Esophagus squamous epithelium (tissue), 5 donors: ENCODE data around the gene ATP6V0D1. TPM values are rescaled to one million over a fixed set of nuclear protein-coding genes. Genes with fewer than 3 reads are reported as not detected.

Source experiments
- DNase-seq: peaks from one replicate; lab custom pipeline; 2025; lab: John Stamatoyannopoulos, UW
- H3K27ac ChIP-seq, 4 donors: fragments of 200-600 bp; sonication (generic); one replicate each; pipeline ENCODE4 v1.5.1; 2016 to 2019; ENCODE audit warnings: mild to moderate bottlenecking in 1 of 4
- H3K27me3 ChIP-seq, 4 donors: fragments of 200-600 bp; sonication (generic); 1 replicate in 3 of 4; 2 replicates in 1 of 4; pipeline versions ENCODE4 v1.5.1 to v1.6.0; 2017 to 2021; ENCODE audit warnings: antibody characterized with exemption in 1 of 4
- H3K36me3 ChIP-seq, 3 donors: fragments of 200-600 bp; sonication (generic); one replicate each; pipeline ENCODE4 v1.5.1; 2016 to 2019
- H3K4me1 ChIP-seq, 3 donors: fragments of 200-600 bp; sonication (generic); one replicate each; pipeline ENCODE4 v1.5.1; 2017 to 2019
- H3K4me3 ChIP-seq, 4 donors: fragments of 200-600 bp; sonication (generic); 1 replicate in 3 of 4; 2 replicates in 1 of 4; pipeline ENCODE4 v1.5.1; 2016 to 2019; ENCODE audit warnings: mild to moderate bottlenecking in 2 of 4, moderate library complexity in 1 of 4
- H3K9me3 ChIP-seq, 3 donors: fragments of 200-600 bp; sonication (generic); one replicate each; pipeline ENCODE4 v1.5.1; 2016 to 2019
- CTCF ChIP-seq, 6 experiments: fragments of 450-650 bp in 4 of 6; fragments of 200-600 bp in 2 of 6; sonication (generic) in 2 of 6; IDR thresholded peaks; one replicate each; pipeline ENCODE4 v1.5.1; 2016 to 2019; ENCODE audit warnings: antibody characterized with exemption in 6 of 6, mild to moderate bottlenecking in 4 of 6, moderate library complexity in 4 of 6
- POLR2A ChIP-seq, 4 donors: fragments of 450-650 bp; IDR thresholded peaks; one replicate each; pipeline ENCODE4 v1.6.1; 2017; ENCODE audit warnings: antibody characterized with exemption in 4 of 4, mild to moderate bottlenecking in 4 of 4, moderate library complexity in 3 of 4
- WGBS, 2 donors: methylation state at CpG; one replicate each; pipeline ENCODE4 v1.1.5; 2018; 5-methylcytosine and 5-hydroxymethylcytosine counted together
- intact Hi-C: fragments of 100-400 bp; cut with DNase I; formaldehyde crosslinking; loops from one replicate; pipeline ENCODE4 v1.15.0; 2022
- total RNA-seq, 4 donors: library from RNA; depleted of rRNA; stranded (reverse); fragments of >200 nt; gene quantifications; one replicate each; pipeline ENCODE4 v1.1.0, GENCODE V29; 2016
- donor health status: DM: yes; HTN: yes; CAD: no.

Gene ATP6V0D1
- total RNA-seq, 4 donors from 2014 or later = 99.4 to 158 (median 131) TPM

DNA sequence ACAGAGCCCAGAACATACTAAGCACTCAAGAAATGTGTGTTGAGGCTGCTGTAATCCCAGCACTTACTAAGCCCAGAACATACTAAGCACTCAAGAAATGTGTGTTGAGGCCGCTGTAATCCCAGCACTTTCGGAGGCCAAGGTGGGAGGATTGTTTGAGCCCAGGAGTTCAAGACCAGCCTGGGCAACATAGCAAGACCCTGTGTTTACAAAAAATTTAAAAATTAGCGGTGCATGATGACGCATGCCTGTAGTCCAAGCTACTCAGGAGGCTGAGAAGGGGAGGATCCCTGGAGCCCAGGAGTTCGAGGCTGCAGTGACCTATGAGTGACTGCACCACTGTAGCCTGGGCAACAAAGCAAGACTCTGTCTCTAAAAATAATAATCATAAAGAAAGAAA is 57.9 kb downstream of the ATP6V0D1 start:
- WGBS, 2 donors = 78 to 92% methylated on average over 5 of the region's 5 CpGs
- intact Hi-C loops = loop anchor here (5.0 kb wide), 1 partner anchor 39 kb away; no protein-coding TSS in a partner anchor
- H3K27ac ChIP-seq = no peak overlapping the region
- peaks cover 0 to 23% (median 0%) of the 10 kb centered on the region in 4 donors for H3K27me3 ChIP-seq
- H3K4me1 ChIP-seq = peaks cover 0 to 6% (median 0%) of the 10 kb centered on the region in 3 donors
- no peaks in the 10 kb centered on the region for H3K36me3 ChIP-seq
- DNase-seq = no peak
- H3K4me3 ChIP-seq = no peak overlapping the region
- no peaks in the 10 kb centered on the region for H3K9me3 ChIP-seq
- no peak for TF ChIP-seq CTCF (IDR thresholded peaks at IDR 0.05)
- no peak for TF ChIP-seq POLR2A (IDR thresholded peaks at IDR 0.05)

- WGBS, 2 donors = 78 to 94% methylated on average over 3 to 4 of the region's 4 CpGs
These were observed 59.9 kb downstream of the ATP6V0D1 start for GRCh38 chr16:67421030-67421429.

DNA sequence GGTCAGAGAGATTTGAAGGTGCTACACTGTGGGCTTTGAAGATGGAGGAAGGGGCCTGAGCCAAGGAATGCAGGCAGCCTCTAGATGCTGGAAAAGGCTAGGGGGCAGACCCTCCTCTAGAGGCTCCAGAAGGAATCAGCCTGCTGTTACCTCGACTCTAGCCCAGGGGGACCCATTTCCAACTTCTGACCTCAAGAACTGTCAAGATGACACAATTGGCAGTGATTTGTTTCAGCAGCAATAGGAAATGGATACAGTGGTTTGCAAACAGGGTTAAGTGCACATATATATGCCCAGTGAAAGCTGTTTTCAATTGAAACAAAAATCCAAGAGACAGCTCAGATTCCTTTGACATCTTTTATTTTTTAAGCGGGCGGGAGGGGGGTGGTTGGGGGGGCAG is 61.0 kb downstream of the ATP6V0D1 start:
- TF ChIP-seq CTCF (IDR thresholded peaks at IDR 0.05) (no peak), POLR2A (IDR thresholded peaks at IDR 0.05) (no peak)
- intact Hi-C loops = loop anchor here (5.0 to 10.0 kb wide), 3 partner anchors 42 to 135 kb away; no protein-coding TSS in a partner anchor
- Histone ChIP-seq H3K4me1 (peaks cover 0 to 23% (median 10%) of the 10 kb centered on the region in 3 donors), H3K27ac (no peak overlapping the region), H3K9me3 (no peaks in the 10 kb centered on the region), H3K36me3 (no peaks in the 10 kb centered on the region), H3K4me3 (no peak overlapping the region), H3K27me3 (peaks cover 0 to 6% (median 0%) of the 10 kb centered on the region in 4 donors)
- WGBS, 2 donors = 54 to 75% methylated on average over 3 of the region's 3 CpGs
- no peak for DNase-seq

More at GRCh38 chr16:67421030-67421429, 59.9 kb downstream of the ATP6V0D1 start:
- Histone ChIP-seq H3K27me3 (peaks cover 0 to 11% (median 0%) of the 10 kb centered on the region in 4 donors), H3K27ac (no peak overlapping the region), H3K36me3 (no peaks in the 10 kb centered on the region), H3K4me1 (peaks cover 0 to 12% (median 0%) of the 10 kb centered on the region in 3 donors), H3K9me3 (no peaks in the 10 kb centered on the region), H3K4me3 (no peak overlapping the region)
- TF ChIP-seq CTCF (IDR thresholded peaks at IDR 0.05) (no peak), POLR2A (IDR thresholded peaks at IDR 0.05) (no peak)
- intact Hi-C loops = loop anchor here (5.0 kb wide), 1 partner anchor 41 kb away; no protein-coding TSS in a partner anchor
- DNase-seq = no peak

- TF ChIP-seq POLR2A (IDR thresholded peaks at IDR 0.05) = no peak
- TF ChIP-seq CTCF (IDR thresholded peaks at IDR 0.05) = no peak
- peaks cover 0 to 2% (median 0%) of the 10 kb centered on the region in 4 donors for H3K27me3 ChIP-seq
- WGBS, 2 donors = 84 to 86% methylated on average over 3 of the region's 3 CpGs
- no peak for DNase-seq
- peaks cover 0 to 27% (median 11%) of the 10 kb centered on the region in 3 donors for H3K4me1 ChIP-seq
- H3K9me3 ChIP-seq = no peaks in the 10 kb centered on the region
- H3K27ac ChIP-seq = no peak overlapping the region
- intact Hi-C loops = loop anchor here (5.0 to 10.0 kb wide), 2 partner anchors 47 to 135 kb away; no protein-coding TSS in a partner anchor
- no peak overlapping the region for H3K4me3 ChIP-seq
- H3K36me3 ChIP-seq = no peaks in the 10 kb centered on the region
These were observed 61.5 kb downstream of the ATP6V0D1 start for GRCh38 chr16:67419502-67419901.

- no peaks in the 10 kb centered on the region for H3K36me3 ChIP-seq
- H3K27me3 ChIP-seq = no peaks in the 10 kb centered on the region
- 79 to 92% methylated on average over 2 of the region's 2 CpGs for WGBS, 2 donors
- no peak overlapping the region for H3K4me3 ChIP-seq
- no peaks in the 10 kb centered on the region for H3K9me3 ChIP-seq
- no peak for DNase-seq
- no peak overlapping the region for H3K27ac ChIP-seq
- TF ChIP-seq CTCF (IDR thresholded peaks at IDR 0.05) (no peak), POLR2A (IDR thresholded peaks at IDR 0.05) (no peak)
- peaks cover 0 to 36% (median 15%) of the 10 kb centered on the region in 3 donors for H3K4me1 ChIP-seq
- intact Hi-C loops = loop anchor here (5.0 to 10.0 kb wide), 2 partner anchors 45 to 133 kb away; no protein-coding TSS in a partner anchor
These were observed 63.5 kb downstream of the ATP6V0D1 start for GRCh38 chr16:67417333-67418061.
